HG03064 (cell line): ENCODE measurements around the gene SP6.

Source experiments
- ATAC-seq: cut with Tn5 transposase; IDR thresholded peaks from one replicate; pipeline ENCODE4 v1.9.1; 2021; ENCODE audit warnings: low read depth; ENCODE audit not compliant: unreplicated experiment

The SP6 gene

DNA sequence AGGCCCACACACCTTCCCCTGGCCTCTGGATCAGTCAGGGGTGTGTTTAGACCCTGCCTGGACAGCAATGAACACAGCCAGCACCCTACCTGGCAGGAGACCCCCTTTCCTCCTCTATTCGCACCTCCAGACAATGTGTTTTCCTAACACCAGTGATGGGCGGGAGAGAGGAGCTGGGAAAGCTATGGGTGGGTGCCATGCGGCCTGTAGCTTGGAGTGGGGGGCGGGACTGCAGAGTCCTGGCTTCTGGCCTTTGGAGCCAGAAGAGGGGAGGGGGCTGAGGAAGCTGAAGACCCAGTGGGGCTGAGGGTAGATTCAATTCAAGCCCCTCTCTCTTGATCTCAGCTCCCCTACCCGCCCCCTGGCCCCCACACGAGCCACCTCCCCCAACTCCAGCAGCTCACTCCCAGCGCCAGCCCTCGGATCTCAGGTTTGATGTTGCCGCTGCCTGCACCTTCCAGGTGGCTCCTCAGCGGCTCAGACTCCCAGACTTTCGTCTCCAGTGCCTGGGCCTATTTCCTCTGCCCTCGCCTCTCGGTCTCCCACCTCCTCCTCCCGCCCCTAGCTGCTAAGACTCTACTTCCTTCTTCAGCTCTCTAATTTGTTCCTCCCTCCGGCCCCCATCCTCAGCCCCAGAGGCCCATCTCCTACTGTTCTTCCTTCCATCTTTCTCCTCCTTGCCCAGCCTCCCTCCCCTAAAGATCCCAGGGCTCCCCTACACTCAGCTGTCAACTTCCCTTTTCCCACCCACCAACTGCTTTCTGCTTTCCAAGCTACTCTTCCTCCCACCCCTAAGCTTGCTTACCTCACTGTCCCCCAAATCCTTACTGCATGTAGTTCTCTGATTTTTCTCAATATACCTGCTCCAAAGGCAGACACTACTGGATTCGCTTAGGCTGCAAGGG lies 6.8 kb upstream of the SP6 start:
- no peak for ATAC-seq

- ATAC-seq, result no peak
Observed at GRCh38 chr17:47856830-47857229, 5.9 kb upstream of the SP6 start.

- ATAC-seq, result no peak
Observed at GRCh38 chr17:47855737-47856136, 4.8 kb upstream of the SP6 start.

DNA sequence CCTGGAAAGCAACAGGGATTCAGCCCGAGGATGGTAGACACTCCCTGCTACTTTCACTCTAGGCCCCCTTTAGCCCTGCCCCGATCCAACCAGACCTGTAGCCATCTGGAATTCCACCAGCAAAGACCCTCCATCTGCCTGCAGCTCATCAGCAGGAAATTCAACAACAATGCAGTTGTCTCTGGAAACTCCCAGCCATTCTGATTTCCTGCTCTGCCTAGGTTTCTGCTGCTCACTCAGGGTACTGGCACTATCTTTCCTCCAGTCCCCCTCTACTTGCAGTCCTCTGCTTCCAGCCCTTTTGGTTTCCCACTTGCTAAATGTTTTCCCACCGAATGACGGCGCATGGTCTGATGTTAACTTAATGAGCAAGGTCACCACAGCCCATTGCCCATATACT lies 2.7 kb upstream of the SP6 start:
- ATAC-seq, result no peak

- ATAC-seq, result no peak
Observed at GRCh38 chr17:47852113-47852949, 1.4 kb upstream of the SP6 start.

DNA sequence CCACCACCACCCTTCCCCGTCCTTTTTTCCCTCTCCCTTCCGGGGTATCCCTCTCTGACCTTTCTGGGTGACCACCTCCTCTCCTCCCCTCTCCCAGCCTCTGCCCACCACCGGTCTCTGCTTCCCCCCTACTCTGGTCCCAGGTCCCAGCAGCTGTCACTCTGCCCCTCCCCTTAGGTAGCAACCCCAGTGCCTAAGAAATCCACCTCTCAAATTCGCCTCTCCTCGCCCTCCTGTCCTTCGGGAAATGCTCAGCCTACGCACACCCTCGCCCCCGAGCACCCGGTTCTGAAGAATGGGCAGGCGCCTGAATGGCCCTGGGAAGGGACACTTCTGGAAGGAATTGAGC lies 775 bp upstream of the SP6 start:
- no peak for ATAC-seq

- no peak for ATAC-seq
Observed at GRCh38 chr17:47850373-47850691, 631 bp downstream of the SP6 start.

- no peak for ATAC-seq
Observed at GRCh38 chr17:47848198-47848513, 2.8 kb downstream of the SP6 start.

GRCh38 chr17:47847341-47848197 lies 3.4 kb downstream of the SP6 start:
- ATAC-seq, result no peak

DNA sequence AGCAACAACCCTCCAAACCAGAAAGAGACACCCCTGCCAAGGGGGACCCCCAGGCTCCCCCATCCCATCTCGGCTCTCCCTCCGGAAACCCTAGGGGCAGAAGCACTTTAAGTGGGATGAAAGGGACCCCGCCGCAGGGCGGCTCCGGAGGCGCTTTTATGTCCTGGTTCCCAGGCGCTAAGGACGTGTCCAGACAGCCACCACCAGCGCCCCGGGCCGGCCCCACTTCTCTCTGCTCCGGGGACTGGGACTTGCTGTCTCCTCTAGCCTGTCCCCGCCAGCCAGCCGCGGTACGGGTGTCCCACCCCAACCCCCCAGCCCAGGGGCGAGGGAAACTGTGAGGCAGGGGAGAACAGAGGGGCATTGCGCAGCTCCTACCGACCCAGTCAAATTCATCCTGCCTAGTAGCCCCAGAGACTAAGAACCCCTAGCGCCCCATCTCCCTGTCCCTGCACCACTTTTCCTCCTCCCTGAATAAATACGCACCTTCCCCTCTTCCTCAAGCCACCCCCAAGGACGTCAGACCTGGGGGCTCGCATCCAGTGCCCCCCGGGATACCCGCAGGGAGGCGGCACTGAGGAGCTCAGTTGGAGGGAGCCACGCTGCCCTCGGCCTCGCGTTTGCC lies 4.1 kb downstream of the SP6 start:
- no peak for ATAC-seq

DNA sequence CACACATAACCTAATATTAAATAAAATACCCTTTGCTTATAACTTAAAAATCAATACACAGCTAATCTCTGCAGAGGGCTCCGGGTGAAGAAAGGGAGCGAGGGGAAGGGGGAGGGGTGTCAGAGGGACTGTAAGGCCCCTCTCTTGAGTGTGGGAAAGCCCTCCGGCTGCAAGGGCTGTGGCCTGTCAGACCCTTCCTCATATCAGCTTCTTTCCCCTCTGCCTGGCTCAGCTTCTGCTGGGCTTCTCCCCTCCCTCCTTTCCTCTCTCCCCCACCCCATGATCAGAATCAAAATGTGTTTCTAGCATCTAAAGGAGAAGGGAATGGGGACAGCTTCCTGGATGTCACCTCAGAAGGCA lies 5.3 kb downstream of the SP6 start:
- no peak for ATAC-seq

DNA sequence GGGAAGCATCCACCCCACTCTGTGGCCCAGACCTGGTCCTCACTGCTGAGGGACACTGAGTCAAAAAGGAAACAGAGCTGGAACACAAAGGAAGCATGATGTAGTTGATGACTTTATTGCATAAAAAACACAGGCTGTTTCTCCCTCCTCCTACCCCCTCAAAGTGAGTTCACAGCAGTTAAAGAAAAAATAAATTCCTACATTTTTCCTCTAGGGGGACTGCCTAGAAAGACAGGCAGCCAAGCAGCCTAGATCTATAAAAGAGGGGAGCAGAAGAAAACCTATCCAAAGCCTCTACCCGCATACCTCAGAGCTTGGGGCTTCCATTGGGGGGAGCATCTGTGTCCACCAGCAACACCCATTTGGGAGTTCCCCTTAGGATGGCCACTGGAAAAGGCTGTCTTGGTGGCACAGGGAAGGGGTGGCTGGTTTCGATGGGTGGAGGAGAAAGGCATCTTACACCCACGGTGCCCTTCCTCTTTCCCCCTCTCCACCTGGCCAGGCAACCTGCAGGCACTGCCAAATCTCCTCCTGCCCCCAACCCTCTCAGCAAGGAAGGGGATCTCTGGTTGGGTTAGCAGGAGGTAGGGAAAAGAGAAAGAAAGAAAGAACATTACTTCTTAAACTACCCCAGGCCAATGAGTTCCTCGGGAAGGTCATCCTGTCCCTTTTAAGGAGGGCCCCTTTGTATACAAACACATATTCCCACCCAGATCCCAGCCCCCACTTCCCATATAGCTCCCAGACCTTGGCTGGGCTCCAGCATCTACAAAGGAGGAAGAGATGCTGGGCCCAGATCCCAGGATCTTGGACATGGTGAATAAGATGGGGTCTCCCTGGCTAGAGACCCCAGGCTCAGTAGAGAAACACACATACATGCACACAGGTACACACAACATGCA lies 5.9 kb downstream of the SP6 start:
- ATAC-seq, result no peak

DNA sequence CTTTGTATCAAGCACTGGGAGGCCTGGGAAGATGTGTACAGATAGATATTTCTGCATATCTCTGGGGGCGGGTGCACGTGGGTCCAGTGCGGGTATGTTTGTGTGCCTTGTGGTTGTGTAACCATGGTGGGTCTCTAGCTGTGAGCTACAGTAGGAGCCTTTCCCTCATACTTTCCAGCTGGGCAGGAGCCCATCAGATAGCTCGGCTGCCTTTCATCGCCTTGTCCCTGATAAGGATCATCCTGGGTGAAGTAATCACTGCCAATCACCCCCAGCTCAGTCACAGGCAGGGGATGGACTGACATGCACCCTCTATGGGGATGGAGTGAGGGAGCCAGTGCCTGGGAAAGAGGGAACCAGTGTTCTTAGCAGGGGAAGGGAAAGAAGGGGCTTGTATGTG lies 6.7 kb downstream of the SP6 start:
- no peak for ATAC-seq

DNA sequence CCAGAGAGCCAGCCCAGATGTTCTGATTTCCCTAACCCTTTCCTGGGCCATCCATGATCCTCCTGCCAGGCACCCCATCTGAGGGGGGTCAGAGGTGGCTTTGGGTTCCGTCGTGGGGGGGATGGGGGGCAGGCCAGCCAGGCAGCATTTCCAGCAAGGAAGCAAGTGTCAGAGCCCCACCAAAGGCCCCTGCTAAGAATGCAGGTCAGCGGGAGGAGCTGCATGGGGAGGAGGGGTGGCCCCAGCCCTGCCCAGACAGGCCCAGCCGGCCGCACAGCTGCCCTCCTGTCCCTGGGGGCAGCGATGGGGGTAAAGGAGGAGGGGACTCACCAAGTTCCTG lies 7.6 kb downstream of the SP6 start:
- no peak for ATAC-seq

DNA sequence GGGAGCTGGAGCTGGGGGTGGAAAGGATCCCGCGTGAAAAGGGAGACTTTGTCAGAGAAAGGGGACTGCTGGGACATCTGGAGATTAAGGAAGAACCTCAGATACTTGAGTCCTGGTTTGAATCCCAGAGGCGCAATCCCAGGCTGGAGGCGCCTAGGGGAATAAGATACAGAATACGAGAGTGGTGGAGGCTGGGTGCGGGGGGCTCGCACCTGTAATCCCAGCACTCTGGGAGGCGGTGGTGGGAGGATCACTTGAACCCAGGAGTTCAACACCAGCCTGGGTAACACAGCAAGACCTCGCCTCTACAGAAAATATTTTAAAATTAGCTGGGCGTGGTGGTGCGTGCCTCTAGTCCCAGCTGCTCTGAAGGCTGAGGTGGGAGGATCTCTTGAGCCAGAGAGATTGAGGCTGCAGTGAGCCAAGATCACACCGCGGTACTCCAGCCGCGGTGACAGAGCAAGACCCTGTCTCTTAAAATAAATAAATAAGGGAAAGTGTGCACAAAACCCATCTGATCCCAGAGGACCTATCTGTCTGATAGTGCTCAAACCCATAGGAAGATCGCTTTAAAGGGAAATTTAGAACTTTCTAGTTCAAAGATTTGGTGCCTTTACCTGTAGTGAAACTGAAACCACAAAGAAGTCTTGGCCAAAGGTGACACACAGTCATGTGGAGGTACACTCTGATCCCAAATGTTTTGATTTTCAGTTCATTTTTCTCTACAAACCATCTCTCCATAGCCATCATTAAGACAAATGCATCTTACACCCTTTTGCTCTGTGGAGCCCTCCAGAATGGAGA lies 9.3 kb downstream of the SP6 start:
- no peak for ATAC-seq

DNA sequence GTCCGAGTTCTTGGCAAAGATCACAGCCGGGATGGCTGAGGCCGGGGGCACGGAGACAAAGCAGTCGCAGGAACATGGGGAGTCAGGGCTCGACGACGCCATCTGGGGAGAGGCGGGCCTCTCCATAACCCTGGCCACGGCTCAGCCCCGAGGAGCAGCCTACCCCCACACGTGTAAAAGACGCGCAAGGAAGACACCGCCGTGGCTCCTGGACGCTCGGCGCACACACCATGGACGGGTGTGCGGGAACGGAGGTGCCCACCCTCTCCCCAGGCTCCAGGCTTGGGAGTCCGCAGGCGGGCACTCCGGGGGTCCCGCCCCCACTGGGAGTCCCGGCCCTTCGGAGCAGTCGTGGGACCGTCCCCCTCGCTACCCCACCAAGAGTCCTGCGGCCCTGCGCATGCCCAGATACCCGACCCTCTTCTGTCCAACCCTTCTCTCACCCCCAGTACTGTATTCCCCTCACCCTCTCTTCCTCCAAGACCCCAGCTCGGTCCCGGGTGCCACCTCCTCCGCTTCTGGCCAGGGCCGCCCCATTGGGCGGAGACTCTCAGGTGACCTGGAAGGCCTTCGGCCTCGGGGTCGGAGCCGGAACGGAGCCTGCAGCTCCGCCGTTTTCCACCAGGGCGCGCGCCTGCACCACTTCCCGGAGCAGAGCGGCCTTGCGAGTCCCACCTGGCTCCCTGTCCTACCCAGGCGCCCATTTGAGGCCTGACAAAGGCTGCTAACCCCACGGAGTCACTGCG lies 10.0 kb downstream of the SP6 start, which contains the start of gene SCRN2:
Gene SCRN2 (minus strand): TSS at position 532 of the 746 bp plus-strand sequence. CDS start 430 bp downstream, at position 102.
- no peak for ATAC-seq

GRCh38 chr17:47840001-47840741 lies 10.8 kb downstream of the SP6 start:
- ATAC-seq, result no peak

DNA sequence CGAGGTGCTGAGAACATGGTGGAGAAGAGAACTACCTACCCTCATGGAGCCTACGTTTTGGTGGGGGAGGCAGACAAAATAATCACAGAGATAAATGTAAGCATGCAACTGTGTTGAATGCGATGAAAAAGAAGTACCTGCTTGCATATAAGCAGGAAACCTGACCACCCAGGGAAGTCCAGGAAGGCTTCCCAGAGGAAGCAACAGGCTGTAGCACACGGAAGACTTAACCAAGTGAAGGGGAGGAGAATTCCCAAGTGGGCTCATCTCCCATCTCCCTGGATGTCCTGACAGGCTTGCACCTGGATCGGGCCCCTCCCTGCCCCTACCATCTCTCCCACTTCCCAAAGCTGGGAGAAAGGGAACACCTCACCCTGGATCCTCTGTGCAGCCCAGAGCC lies 11.9 kb downstream of the SP6 start:
- ATAC-seq, result no peak
